ENCODE data around the gene SLC25A19.
"Not testable (repeated sequence)": the region's sequence is repeated elsewhere in the genome, so short reads cannot be mapped to it uniquely, and the experiment has no call there.

Gene SLC25A19

DNA sequence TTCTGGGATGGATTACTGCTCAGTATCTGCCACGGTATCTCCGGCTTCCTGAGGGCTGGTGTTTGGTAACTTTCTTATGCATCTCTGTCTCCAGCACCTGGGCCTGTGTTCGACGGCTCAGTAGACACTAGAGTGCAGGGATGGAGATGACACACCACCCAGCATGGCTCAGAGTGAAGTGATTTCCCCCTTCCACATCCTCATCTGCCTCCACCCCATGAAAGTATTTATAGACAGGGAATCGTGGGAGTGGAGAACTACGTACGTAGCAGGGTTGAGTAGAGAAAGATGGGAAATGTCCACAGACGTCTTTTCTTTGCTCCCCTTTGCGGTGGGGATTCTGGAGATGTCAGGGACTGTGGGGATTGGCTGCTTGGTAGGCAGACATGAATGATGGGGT is 11.8 kb upstream of the SLC25A19 start:
- H3K27ac ChIP-seq: no peak overlapping the region

DNA sequence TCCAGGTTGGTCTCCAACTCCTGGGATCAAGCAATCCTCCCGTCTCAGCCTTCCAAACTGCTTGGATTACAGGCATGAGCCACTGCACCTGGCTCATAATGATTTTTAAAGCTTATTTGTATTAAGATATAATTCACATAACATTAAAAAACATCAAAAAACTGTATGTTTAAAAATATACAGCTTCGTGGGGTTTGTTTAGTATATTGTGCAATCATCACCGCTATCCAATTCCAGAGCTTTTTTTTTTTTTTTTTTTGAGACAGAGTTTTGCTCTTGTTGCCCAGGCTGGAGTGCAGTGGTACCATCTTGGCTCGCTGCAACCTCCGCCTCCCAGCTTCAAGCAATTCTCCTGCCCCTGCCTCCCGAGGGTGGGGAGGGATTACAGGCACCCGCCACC is 11.0 kb upstream of the SLC25A19 start:
- intact Hi-C loops (cut with DNase I; ENCODE audit: low total_unique reads): no loop called here
- H3K27me3 ChIP-seq: no peaks in the 10 kb centered on the region
- DNase-seq: no peak
- no peaks in the 10 kb centered on the region for H3K9me3 ChIP-seq
- no peaks in the 10 kb centered on the region for H3K4me1 ChIP-seq
- no peak overlapping the region for H3K4me3 ChIP-seq
- no peaks in the 10 kb centered on the region for H3K36me3 ChIP-seq
- no peak overlapping the region for H3K27ac ChIP-seq
- TF ChIP-seq, protein P1, sequence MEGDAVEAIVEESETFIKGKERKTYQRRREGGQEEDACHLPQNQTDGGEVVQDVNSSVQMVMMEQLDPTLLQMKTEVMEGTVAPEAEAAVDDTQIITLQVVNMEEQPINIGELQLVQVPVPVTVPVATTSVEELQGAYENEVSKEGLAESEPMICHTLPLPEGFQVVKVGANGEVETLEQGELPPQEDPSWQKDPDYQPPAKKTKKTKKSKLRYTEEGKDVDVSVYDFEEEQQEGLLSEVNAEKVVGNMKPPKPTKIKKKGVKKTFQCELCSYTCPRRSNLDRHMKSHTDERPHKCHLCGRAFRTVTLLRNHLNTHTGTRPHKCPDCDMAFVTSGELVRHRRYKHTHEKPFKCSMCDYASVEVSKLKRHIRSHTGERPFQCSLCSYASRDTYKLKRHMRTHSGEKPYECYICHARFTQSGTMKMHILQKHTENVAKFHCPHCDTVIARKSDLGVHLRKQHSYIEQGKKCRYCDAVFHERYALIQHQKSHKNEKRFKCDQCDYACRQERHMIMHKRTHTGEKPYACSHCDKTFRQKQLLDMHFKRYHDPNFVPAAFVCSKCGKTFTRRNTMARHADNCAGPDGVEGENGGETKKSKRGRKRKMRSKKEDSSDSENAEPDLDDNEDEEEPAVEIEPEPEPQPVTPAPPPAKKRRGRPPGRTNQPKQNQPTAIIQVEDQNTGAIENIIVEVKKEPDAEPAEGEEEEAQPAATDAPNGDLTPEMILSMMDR (IDR thresholded peaks at IDR 0.05): no peak

More for the DNA sequence above, 11.8 kb upstream of the SLC25A19 start:
- H3K4me3 ChIP-seq: no peak overlapping the region
- H3K36me3 ChIP-seq: no peaks in the 10 kb centered on the region
- no peaks in the 10 kb centered on the region for H3K4me1 ChIP-seq
- TF ChIP-seq, protein P1 (IDR thresholded peaks at IDR 0.05): no peak
- H3K27me3 ChIP-seq: no peaks in the 10 kb centered on the region
- intact Hi-C loops (cut with DNase I; ENCODE audit: low total_unique reads): no loop called here
- DNase-seq: no peak
- H3K9me3 ChIP-seq: no peaks in the 10 kb centered on the region

DNA sequence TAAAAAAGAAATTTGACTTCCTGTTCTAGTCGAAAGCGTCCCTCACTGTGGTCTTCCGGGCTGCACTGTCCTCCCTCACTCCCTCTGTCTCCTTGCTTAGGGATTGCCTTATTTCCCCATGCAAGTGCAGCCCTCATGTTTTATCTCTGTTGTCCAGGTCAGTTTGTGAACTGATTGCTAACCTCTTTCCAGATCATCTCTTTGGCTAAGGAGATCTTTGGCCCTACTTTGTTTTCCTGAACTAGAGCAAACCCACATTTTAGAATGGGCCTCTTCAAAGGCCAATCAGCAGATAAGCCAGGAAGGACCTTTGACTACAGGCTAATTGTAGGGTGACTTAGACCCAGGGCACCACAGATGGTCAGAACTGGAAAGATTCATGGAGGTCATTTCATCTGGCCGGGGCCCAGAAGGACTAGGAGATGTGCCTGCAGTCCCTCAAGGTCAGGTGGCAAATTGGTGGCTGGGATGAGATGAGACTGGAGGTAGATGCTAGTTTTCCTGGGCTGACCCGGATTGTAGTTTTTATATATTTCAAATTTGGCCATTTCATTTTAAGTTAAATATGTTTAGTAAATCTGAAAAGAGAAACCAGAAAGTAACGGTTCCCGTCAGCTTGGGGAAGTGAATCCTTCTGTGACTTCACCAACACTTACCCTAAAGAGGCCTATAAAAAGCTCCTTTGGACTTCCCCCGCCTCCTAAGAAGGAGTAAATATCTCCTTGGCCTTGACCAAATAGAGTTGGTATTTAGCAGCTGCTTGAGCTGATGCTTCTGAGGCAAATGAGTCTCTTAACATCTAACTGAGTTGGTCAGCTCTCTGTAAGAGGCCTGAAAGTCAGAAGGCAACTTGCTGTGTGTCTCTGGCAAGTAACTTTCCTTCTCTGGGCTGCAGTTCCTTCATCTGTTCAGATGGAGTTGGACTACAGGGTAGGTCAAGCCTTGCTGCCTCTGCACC is 6.2 kb upstream of the SLC25A19 start:
- no peaks in the 10 kb centered on the region for H3K27me3 ChIP-seq
- no peaks in the 10 kb centered on the region for H3K9me3 ChIP-seq
- H3K27ac ChIP-seq: no peak overlapping the region
- DNase-seq: no peak
- intact Hi-C loops (cut with DNase I; ENCODE audit: low total_unique reads): no loop called here
- TF ChIP-seq, protein P1 (IDR thresholded peaks at IDR 0.05): no peak
- H3K4me3 ChIP-seq: no peak overlapping the region
- H3K4me1 ChIP-seq: no peaks in the 10 kb centered on the region
- H3K36me3 ChIP-seq: no peaks in the 10 kb centered on the region

DNA sequence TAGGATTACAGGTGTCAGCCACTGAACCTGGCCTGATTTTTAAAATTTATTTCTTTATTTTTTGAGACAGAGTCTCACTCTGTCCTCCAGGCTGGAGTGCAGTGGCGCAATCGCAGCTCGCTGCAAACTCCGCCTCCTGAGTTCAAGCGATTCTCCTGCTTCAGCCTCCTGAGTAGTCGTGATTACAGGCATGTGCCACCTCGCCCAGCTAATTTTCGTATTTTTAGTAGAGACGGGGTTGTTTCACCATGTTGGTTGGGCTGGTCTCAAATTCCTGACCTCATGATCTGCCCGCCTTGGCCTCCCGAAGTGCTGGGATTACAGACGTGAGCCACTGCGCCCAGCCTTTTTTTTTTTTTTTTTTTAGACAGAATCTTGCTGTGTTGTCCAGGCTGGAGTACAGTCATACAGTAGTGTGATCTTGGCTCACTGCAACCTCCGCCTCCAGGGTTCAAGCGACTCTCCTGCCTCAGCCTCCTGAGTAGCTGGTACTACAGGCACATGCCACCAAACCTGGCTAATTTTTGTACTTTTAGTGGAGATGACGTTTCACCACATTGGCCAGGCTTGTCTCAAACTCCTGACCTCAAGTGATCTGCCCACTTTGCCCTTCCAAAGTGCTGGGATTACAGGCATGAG is 3.7 kb upstream of the SLC25A19 start:
- intact Hi-C loops (cut with DNase I; ENCODE audit: low total_unique reads); H3K4me3 ChIP-seq; H3K9me3 ChIP-seq; H3K4me1 ChIP-seq; H3K27me3 ChIP-seq; DNase-seq; H3K27ac ChIP-seq; H3K36me3 ChIP-seq: not testable (repeated sequence)

- Histone ChIP-seq H3K4me1 (peaks cover 0 to 10% (median 4%) of the 10 kb centered on the region in 4 donors), H3K4me3 (peak overlapping the region; percentile 69 to 73), H3K27me3 (no peaks in the 10 kb centered on the region), H3K9me3 (no peaks in the 10 kb centered on the region), H3K27ac (peak overlapping the region; percentile 86 to 87), H3K36me3 (peaks cover 0 to 16% (median 12%) of the 10 kb centered on the region in 3 donors)
- TF ChIP-seq, protein P1 (IDR thresholded peaks at IDR 0.05): peak in 1 of 2 experiments; percentile 4
- intact Hi-C loops (cut with DNase I; ENCODE audit: low total_unique reads): no loop called here
- peak; percentile 61 to 74 for DNase-seq
These were observed 652 bp upstream of the SLC25A19 start for GRCh38 chr17:75289832-75290337.

GRCh38 chr17:75288770-75289114 is 491 bp downstream of the SLC25A19 start:
- Histone ChIP-seq H3K27ac (peak overlapping the region; percentile 86 to 87), H3K36me3 (peaks cover 0 to 19% (median 12%) of the 10 kb centered on the region in 3 donors), H3K27me3 (no peaks in the 10 kb centered on the region), H3K4me1 (peaks cover 0 to 10% (median 4%) of the 10 kb centered on the region in 4 donors), H3K4me3 (peak overlapping the region; percentile 69 to 73), H3K9me3 (no peaks in the 10 kb centered on the region)
- DNase-seq: no peak
- TF ChIP-seq, protein P1 (IDR thresholded peaks at IDR 0.05): no peak
- intact Hi-C loops (cut with DNase I; ENCODE audit: low total_unique reads): no loop called here
